Esophagus squamous epithelium (tissue), 5 donors: ENCODE data around the gene CDK17. TPM values are rescaled to one million over a fixed set of nuclear protein-coding genes. Genes with fewer than 3 reads are reported as not detected.
A peak's percentile ranks its signal among the peaks of the same experiment; 100 is the strongest.

Experiments
- DNase-seq: peaks from one replicate; lab custom pipeline; 2025; lab: John Stamatoyannopoulos, UW
- H3K27ac ChIP-seq, 4 donors: fragments of 200-600 bp; sonication (generic); one replicate each; pipeline ENCODE4 v1.5.1; 2016 to 2019; ENCODE audit warnings: mild to moderate bottlenecking in 1 of 4
- H3K27me3 ChIP-seq, 4 donors: fragments of 200-600 bp; sonication (generic); 1 replicate in 3 of 4; 2 replicates in 1 of 4; pipeline versions ENCODE4 v1.5.1 to v1.6.0; 2017 to 2021; ENCODE audit warnings: antibody characterized with exemption in 1 of 4
- H3K36me3 ChIP-seq, 3 donors: fragments of 200-600 bp; sonication (generic); one replicate each; pipeline ENCODE4 v1.5.1; 2016 to 2019
- H3K4me1 ChIP-seq, 3 donors: fragments of 200-600 bp; sonication (generic); one replicate each; pipeline ENCODE4 v1.5.1; 2017 to 2019
- H3K4me3 ChIP-seq, 4 donors: fragments of 200-600 bp; sonication (generic); 1 replicate in 3 of 4; 2 replicates in 1 of 4; pipeline ENCODE4 v1.5.1; 2016 to 2019; ENCODE audit warnings: mild to moderate bottlenecking in 2 of 4, moderate library complexity in 1 of 4
- H3K9me3 ChIP-seq, 3 donors: fragments of 200-600 bp; sonication (generic); one replicate each; pipeline ENCODE4 v1.5.1; 2016 to 2019
- CTCF ChIP-seq, 6 experiments: fragments of 450-650 bp in 4 of 6; fragments of 200-600 bp in 2 of 6; sonication (generic) in 2 of 6; IDR thresholded peaks; one replicate each; pipeline ENCODE4 v1.5.1; 2016 to 2019; ENCODE audit warnings: antibody characterized with exemption in 6 of 6, mild to moderate bottlenecking in 4 of 6, moderate library complexity in 4 of 6
- POLR2A ChIP-seq, 4 donors: fragments of 450-650 bp; IDR thresholded peaks; one replicate each; pipeline ENCODE4 v1.6.1; 2017; ENCODE audit warnings: antibody characterized with exemption in 4 of 4, mild to moderate bottlenecking in 4 of 4, moderate library complexity in 3 of 4
- WGBS, 2 donors: methylation state at CpG; one replicate each; pipeline ENCODE4 v1.1.5; 2018; 5-methylcytosine and 5-hydroxymethylcytosine counted together
- intact Hi-C: fragments of 100-400 bp; cut with DNase I; formaldehyde crosslinking; loops from one replicate; pipeline ENCODE4 v1.15.0; 2022
- total RNA-seq, 4 donors: library from RNA; depleted of rRNA; stranded (reverse); fragments of >200 nt; gene quantifications; one replicate each; pipeline ENCODE4 v1.1.0, GENCODE V29; 2016
- donor health status: DM: yes; HTN: yes; CAD: no.

Gene CDK17
- total RNA-seq, 4 donors from 2014 or later, result 15.4 to 37.4 (median 19.9) TPM

- TF ChIP-seq POLR2A (IDR thresholded peaks at IDR 0.05) (no peak), CTCF (IDR thresholded peaks at IDR 0.05) (no peak)
- no peak for DNase-seq
- peak overlapping the region in 1 of 4 donors; percentile 13 for H3K27ac ChIP-seq
- no peak overlapping the region for H3K4me3 ChIP-seq
- peaks cover 0 to 50% (median 12%) of the 10 kb centered on the region in 3 donors for H3K4me1 ChIP-seq
- no peaks in the 10 kb centered on the region for H3K27me3 ChIP-seq
- no peaks in the 10 kb centered on the region for H3K36me3 ChIP-seq
- H3K9me3 ChIP-seq, result no peaks in the 10 kb centered on the region
- 71 to 79% methylated on average over 1 of the region's 1 CpG for WGBS, 2 donors
- intact Hi-C loops, result no loop called here
These were observed 39.7 kb downstream of the CDK17 start for GRCh38 chr12:96360550-96360949.

GRCh38 chr12:96359328-96359727 is 40.9 kb downstream of the CDK17 start:
- no peaks in the 10 kb centered on the region for H3K36me3 ChIP-seq
- TF ChIP-seq POLR2A (IDR thresholded peaks at IDR 0.05), result no peak
- no peak for DNase-seq
- H3K27ac ChIP-seq, result no peak overlapping the region
- no peaks in the 10 kb centered on the region for H3K27me3 ChIP-seq
- no peaks in the 10 kb centered on the region for H3K9me3 ChIP-seq
- H3K4me3 ChIP-seq, result no peak overlapping the region
- H3K4me1 ChIP-seq, result peaks cover 0 to 45% (median 12%) of the 10 kb centered on the region in 3 donors
- intact Hi-C loops, result no loop called here

- no peak for DNase-seq
- intact Hi-C loops, result no loop called here
- Histone ChIP-seq H3K4me3 (no peak overlapping the region), H3K27ac (no peak overlapping the region), H3K27me3 (no peaks in the 10 kb centered on the region), H3K4me1 (peaks cover 6 to 62% (median 21%) of the 10 kb centered on the region in 3 donors), H3K9me3 (no peaks in the 10 kb centered on the region), H3K36me3 (no peaks in the 10 kb centered on the region)
- TF ChIP-seq POLR2A (IDR thresholded peaks at IDR 0.05), result no peak
- no peak for TF ChIP-seq CTCF (IDR thresholded peaks at IDR 0.05)
- 82 to 85% methylated on average over 1 of the region's 1 CpG for WGBS, 2 donors
These were observed 43.4 kb downstream of the CDK17 start for GRCh38 chr12:96356831-96357230.

- no peaks in the 10 kb centered on the region for H3K9me3 ChIP-seq
- no peaks in the 10 kb centered on the region for H3K36me3 ChIP-seq
- TF ChIP-seq POLR2A (IDR thresholded peaks at IDR 0.05) (no peak), CTCF (IDR thresholded peaks at IDR 0.05) (no peak)
- no peaks in the 10 kb centered on the region for H3K27me3 ChIP-seq
- no peak overlapping the region for H3K4me3 ChIP-seq
- intact Hi-C loops, result no loop called here
- H3K27ac ChIP-seq, result no peak overlapping the region
- DNase-seq, result no peak
- H3K4me1 ChIP-seq, result peaks cover 6 to 54% (median 16%) of the 10 kb centered on the region in 3 donors
- WGBS, 2 donors, result 85 to 87% methylated on average over 6 to 8 of the region's 8 CpGs
These were observed 45.2 kb downstream of the CDK17 start for GRCh38 chr12:96354844-96355534.

GRCh38 chr12:96354326-96354725 is 45.9 kb downstream of the CDK17 start:
- no peak for DNase-seq

GRCh38 chr12:96352161-96352835 is 47.9 kb downstream of the CDK17 start:
- H3K36me3 ChIP-seq, result no peaks in the 10 kb centered on the region
- no peak for TF ChIP-seq CTCF (IDR thresholded peaks at IDR 0.05)
- TF ChIP-seq POLR2A (IDR thresholded peaks at IDR 0.05), result no peak
- no peak overlapping the region for H3K4me3 ChIP-seq
- H3K27me3 ChIP-seq, result no peaks in the 10 kb centered on the region
- intact Hi-C loops, result no loop called here
- no peak for DNase-seq
- peaks cover 6 to 59% (median 21%) of the 10 kb centered on the region in 3 donors for H3K4me1 ChIP-seq
- H3K9me3 ChIP-seq, result no peaks in the 10 kb centered on the region
- H3K27ac ChIP-seq, result peak overlapping the region in 1 of 4 donors; percentile 36
- 61 to 76% methylated on average over 3 of the region's 3 CpGs for WGBS, 2 donors

More at GRCh38 chr12:96354326-96354725, 45.9 kb downstream of the CDK17 start:
- intact Hi-C loops, result no loop called here
- Histone ChIP-seq H3K27ac (no peak overlapping the region), H3K27me3 (no peaks in the 10 kb centered on the region), H3K9me3 (no peaks in the 10 kb centered on the region), H3K36me3 (no peaks in the 10 kb centered on the region), H3K4me1 (peaks cover 6 to 54% (median 16%) of the 10 kb centered on the region in 3 donors), H3K4me3 (no peak overlapping the region)
- no peak for TF ChIP-seq POLR2A (IDR thresholded peaks at IDR 0.05)
- WGBS, 2 donors, result 54 to 69% methylated on average over 2 to 3 of the region's 3 CpGs
